ENCODE measurements around the gene SBNO2.

Gene SBNO2

DNA sequence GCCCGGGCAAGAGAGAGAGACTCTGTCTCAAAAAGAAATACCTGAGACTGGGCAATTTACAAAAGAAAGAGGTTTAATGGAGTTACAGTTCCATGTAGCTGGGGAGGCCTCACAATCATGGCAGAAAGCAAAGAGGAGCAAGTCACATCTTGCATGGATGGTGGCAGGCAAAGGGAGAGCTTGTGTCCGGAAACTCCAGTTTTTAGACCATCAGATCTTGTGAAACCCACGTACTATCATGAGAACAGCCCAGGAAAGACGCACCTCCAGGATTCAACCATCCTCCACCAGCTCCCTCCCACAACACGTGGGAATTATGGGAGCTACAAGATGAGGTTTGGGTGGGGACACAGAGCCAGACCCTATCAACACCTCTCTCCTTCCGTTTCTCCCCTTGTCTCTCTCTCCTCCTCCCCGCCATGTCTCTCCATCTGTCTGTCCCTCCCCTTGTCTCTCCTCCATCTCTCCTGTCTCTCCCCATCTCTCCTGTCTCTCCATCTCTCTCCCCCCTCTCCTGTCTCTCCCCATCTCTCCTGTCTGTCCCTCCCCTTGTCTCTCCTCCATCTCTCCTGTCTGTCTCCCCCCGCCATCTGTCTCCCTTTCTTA is 88.9 kb downstream of the SBNO2 start:
- no peak for DNase-seq

DNA sequence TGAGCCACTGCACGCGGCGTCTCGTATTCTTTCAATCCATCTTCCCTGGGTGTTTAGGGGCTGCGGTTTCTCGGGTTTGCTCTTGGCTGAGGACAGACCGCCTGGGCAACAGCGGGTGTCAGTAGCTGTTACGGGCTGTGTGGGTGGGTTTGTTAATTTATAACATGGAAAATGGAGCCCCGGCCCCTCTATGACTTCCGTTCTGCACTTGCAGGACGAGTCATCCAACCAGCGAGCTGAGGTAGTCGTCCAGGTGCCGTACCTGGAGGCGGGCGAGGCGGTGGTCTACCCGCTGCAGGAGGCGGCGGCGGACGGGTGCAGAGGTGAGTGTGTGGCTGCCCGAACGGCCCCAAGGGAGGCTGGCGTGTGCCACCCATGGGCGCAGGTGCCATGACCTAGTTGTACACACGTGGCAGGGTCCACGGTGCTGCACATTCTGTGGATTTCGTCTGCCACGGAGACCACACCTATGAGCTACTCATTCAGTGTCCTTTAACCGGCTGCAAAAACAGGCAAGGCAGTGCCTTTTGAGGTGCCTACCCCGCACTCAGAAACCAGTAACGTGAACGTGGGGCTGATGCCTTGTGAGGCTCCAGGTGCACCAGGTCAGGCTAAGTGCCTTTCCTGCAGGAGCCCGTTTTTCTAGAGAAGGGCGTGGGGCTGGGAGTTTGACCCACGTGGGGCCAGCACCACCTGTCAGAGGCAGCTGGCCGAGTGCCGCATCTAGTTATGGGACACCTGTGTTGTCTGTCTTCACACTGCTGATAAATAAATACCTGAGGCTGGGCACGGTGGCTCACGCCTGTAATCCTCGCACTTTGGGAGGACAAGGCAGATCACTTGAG is 89.8 kb downstream of the SBNO2 start:
- no peak for DNase-seq

DNA sequence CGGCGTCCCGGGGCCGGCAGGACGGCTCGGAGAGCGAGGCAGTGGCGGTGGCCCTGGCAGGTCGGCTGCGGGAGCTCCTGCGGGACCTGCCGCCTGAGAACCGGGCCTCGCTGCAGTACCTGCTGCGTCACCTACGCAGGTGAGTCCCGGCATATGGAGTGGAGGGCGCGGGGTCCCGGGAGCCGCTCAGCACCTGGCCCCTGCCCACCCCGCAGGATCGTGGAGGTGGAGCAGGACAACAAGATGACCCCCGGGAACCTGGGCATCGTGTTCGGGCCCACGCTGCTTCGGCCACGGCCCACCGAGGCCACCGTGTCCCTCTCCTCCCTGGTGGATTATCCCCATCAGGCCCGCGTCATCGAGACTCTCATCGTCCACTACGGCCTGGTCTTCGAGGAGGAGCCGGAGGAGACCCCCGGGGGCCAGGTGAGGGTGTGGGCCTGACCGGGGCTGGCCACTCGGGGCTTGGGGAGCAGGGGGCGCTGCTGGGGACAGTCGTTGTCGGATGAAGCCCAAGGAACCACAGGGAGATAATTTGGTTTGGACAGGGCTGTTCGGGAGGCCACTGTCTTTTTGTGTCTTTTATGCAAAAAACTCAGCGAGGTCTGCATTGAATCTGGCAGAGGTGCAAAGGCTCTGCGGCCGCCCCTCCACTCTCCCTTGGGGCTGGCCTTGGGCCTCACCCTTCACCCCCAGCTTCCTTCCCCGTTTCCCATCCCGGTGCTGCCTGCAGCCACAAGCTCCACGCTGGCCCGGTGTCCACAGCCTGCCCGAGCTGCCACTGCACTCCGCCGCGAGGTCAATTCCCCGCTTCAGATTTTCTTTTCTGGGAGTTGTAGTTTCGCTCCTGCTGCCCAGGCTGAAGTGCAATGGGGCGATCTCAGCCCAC is 90.9 kb downstream of the SBNO2 start:
- no peak for DNase-seq

DNA sequence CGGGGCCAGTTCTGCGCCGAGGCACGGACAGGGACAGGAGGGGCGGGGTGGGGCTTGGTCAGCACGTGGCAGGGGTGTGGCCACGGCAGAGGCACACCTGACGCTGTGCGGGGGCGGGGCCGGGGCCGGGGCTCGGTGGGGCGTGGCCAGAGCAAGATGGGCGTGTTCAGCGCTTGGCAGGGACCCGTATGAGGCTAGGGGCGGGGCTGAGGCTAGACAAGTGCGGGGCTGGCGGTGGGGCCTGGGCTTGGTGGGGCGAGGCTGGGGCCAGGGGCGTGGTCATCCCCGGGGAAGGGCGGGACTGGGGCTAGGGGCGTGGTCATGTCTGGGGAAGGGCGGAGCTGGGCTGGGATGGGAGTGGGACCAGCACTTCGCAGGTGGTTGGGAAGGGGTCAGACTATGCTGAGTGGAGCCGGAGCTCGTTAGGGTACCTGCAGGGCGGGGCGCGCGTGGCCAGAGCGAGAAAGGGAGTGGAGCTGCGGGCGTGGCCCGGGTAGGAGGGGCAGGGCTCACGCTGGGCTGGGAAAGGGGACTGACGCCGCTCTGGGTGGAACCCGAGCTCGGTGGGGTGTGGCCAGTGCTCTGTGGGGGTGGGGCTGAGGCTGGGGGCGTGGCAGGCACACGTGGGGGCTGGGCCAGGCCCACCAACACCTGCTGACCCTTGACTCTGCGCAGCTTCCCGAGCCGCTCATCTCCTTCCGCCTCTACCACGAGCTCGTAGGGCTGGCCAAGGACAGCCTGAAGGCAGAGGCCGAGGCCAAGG is 91.7 kb downstream of the SBNO2 start:
- peak; percentile 66 to 77 for DNase-seq

DNA sequence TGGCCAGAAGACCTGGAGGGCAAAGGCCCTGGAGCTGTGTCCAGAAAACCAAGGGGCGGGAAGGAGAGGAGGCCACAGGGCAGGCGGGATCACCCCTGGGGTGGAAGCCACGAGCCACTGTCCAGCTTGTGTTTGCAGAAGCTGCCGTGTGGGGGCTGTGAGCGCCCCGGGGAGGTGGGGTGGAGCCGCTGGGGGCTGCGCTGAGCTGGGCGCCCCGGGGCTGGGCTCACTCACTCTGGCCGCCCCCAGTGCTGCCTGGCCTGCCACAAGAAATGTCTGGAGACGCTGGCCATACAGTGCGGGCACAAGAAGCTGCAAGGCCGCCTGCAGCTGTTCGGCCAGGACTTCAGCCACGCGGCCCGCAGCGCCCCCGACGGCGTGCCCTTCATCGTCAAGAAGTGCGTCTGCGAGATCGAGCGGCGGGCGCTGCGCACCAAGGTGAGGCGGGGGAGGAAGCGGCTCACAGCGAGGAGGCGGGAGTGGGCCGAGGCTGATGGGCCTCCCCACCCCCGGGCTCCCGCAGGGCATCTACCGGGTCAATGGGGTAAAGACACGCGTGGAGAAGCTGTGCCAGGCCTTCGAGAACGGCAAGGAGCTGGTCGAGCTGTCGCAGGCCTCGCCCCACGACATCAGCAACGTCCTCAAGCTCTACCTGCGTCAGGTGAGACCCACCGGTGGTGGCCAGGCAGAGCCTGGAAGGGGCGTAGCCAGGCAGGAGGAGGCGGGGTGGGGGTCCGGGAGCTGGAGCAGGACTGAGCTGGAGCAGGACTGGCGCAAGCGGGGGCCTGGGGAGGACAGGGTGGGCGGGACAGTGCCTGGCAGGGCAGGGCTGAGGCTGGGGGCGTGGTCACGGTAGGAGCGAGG is 92.5 kb downstream of the SBNO2 start:
- no peak for DNase-seq

DNA sequence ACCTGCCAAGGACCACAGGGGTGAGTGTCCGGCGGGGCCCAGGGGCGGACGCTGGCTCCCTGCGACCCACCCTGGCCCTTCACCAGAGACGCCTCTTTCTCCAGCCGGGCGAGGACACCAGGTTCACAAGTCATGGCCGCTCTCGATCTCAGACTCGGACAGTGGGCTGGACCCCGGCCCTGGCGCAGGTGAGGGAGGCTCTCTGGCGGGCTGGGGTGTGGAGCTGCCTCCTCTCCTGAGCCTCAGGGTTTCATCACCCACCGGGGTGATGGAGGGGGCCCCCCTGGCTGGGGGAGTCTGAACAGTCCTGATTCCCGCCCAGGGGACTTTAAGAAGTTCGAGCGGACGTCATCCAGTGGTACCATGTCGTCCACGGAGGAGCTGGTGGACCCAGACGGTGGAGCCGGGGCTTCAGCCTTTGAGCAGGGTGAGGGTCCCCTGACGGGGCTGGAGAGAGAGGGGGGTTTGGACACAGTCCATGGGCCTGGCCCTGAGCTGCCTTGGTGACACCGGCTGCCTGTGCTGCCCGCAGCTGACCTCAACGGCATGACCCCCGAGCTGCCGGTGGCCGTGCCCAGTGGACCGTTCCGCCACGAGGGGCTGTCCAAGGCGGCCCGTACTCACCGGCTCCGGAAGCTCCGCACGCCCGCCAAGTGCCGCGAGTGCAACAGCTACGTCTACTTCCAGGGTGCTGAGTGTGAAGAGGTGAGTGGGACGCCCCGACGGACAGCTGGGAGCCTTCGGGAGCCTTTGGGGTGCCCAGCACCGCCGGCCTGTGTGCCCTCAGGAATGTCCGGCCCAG is 93.5 kb downstream of the SBNO2 start:
- DNase-seq: peak in 1 of 2 donors; percentile 5

DNA sequence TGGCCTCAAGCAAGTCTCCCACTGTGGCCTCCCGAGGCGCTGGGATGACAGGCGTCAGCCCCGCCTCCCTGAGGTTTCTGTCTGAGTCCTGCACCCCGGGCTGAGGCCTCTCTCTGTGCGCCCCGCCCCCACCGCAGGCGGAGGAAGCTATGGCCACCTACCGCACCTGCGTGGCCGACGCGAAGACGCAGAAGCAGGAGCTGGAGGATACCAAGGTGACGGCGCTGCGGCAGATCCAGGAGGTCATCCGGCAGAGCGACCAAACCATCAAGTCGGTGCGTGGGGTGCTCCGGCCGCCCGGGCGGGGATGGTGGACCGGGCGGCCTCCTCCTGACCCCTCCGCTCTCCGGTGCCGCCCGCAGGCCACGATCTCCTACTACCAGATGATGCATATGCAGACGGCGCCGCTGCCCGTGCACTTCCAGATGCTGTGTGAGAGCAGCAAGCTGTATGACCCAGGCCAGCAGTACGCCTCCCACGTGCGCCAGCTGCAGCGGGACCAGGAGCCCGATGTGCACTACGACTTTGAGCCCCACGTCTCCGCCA is 94.4 kb downstream of the SBNO2 start:
- peak in 1 of 2 donors; percentile 46 for DNase-seq

DNA sequence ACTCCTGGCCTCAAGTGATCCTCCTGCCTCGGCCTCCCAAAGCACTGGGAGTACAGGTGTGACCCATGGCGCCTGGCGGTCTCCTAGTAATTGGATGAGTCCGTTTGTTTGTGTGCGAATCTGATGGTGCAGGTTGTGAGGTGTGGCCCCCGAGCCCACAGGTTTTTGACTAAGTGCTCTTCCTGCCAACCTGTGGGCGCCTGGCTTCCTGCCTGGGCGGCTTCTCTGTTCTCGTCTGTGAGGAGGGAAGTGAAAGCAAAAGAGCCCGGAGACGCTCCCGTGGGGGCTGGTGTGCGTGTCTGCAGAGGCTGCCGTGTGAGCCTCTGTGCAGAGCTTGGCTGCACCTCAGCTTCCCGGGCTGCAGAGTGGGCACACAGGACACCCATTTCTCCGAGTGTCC is 97.1 kb downstream of the SBNO2 start:
- DNase-seq: peak; percentile 89 to 95

DNA sequence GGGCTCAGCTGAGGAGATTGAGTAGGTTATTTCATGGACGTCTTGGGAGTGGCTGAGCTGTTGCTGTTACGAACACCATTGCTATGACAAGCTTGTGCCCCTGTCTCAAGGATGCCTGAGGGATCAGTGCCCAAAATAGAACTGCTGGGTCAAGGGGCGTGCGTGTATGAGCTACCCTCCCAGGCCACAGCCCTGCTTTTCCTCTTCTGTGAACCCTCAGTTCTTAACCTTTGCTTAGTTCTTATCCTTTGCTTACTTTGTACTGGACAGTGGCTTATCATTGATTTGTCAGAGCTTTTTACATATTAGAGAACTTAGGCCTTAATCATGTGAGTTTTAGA is 98.1 kb downstream of the SBNO2 start:
- DNase-seq: no peak

DNA sequence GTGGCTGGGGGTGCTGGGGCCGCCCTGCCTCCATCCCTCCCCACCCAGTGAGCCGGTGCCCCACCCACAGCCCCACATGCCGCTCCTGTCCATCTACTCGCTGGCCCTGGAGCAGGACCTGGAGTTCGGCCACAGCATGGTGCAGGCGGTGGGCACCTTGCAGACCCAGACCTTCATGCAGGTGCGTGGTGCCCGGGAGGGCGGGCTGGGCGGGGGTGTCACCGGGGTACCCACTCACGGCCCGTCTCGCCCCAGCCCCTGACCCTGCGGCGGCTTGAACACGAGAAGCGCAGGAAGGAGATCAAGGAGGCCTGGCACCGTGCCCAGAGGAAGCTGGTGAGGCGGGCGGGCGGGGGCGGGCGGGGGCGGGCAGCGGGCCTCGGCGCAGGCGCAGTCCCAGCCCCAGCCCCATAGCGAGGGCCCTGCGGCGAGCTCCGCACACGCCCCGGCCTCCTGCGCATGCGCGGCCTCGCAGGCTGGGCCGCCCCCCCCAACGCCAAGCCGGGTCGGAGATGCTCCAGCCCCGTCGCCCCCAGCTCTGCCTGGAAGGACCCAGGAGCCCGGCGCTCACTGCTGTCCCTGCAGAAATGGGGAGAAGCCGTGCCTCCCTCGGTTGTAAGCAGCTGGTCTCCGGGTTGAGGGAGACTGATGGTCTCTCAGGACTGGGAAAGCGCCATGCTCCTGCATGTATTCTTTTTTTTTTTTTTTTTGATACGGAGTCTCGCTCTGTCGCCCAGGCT is 99.4 kb downstream of the SBNO2 start:
- DNase-seq: peak; percentile 94 to 99

DNA sequence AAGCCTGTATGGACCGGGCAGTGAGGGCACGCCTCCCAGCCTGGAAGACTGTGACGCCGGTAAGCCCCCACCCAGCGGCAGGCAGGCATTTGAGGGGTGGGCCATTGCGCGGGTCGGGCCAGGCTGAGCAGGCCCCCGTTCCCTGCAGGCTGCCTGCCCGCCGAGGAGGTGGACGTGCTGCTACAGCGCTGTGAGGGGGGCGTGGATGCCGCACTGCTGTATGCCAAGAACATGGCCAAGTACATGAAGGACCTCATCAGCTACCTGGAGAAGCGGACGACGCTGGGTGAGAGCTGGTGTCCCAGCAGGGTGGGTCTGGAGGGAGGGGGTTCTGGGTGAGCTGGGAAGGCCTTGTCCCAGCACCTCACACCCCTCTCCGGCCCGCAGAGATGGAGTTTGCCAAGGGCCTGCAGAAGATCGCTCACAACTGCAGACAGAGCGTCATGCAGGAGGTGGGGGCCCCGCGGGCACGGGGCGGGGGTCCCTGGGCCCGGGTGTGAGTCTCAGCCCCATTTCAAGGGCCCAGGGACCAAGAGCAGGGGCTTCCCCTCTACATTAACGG is 100.0 kb downstream of the SBNO2 start:
- no peak for DNase-seq

DNA sequence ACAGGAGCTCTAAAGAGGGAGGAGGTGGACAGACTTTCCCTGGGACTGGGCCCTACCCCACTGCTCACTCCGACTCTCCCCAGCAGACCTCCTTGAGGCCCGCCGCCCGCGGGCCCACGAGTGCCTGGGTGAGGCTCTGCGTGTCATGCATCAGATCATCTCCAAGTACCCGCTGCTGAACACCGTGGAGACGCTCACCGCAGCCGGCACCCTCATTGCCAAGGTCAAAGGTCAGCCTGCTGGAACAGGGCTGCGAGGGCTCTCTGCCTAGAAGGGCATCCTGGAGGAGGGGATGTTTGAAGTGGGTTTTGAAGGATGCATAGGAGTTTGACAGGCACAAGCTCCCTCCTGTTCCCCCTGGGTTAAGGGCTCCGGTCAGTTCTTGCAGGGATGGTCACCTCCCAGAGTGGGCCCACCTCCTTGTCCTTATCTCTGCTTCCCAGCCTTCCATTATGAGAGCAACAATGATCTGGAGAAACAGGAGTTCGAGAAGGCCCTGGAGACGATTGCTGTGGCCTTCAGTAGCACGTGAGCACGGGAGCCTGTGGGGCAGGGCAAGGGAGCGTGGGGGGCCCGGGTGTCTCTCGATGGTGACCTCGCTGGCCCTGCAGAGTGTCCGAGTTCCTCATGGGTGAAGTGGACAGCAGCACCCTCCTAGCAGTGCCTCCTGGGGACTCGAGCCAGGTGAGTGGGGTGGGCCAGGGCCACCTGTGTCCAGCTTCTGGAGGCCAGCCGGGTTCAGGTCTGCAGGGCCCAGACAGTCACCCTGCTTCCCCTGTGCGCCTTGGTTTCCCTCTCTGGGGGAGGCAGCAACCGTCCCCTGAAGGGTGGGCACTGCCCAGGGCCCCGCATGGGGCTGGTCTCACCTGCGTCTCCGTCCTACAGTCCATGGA is 100.8 kb downstream of the SBNO2 start:
- no peak for DNase-seq

DNA sequence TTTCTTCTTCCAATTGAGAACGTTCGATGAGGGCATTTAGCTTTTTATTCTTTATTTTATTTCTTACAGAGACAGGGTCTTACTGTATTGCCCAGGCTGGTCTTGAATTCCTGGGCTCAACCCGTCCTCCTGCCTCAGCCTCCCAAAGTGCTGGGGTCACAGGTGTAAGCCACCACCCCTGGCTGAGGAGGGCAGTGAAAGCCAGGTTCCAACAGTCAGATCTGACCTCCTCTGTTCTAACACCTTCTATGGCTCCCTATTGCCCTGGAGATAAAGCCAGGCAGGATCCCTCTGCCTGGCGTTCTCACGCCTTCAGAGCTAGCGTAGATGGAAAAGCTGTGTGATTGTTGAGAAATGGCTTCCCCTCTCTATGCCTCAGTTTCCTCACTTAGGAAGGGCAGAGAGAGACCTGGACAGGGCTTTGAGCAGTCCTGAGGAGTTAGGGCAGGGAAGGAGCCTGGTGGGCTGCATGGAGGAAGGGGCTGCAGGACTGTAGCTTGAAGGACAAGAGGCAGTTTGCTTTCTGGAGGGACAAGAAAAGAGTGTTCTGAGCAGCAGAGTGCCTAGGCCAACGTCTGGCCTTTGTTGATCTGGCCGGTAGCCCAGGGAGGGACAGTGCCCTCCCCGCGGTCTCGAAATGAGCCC is 101.6 kb downstream of the SBNO2 start:
- DNase-seq: no peak

DNA sequence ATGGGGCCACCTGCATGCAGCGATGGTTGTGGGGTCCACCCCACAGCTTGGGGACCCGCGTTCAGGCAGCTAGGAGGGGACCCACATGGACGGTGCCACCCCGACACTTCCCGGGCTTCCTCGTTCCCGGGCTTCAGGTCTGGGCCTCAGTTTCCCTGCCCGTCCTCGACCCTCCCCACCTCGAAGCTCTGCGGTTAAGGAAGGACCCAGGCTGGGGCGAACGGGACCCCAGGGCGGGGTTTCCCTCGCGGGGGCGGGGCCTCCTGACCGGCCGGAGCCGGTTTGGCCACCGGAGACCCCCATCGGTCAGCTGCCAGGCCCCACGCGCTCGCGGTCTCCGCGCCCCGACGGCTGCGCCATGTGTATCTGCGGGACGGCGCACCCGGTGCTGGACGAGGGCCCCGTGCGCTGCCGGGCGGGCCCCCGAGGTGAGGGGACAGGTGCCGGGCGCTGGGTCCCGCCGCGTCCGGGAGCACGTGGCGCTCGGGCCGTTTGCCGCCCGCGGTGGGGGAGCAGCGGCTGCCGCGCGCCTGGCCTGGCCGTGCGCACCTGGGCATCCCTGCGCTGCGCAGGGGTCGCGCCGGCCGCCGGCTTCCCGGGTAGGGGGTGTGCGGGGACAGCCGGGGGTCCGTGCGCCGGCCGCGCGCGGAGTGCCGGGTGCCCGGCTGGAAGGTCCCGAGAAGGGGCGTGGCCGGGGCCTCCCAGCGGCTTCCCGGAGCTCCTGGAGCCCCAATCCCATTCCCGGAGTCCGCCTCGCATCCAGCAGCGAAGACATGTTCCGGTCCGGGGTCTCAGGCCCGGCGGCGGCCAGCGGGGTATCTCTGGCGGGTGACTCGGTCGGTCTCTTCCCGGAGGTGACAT is 102.9 kb downstream of the SBNO2 start:
- DNase-seq: no peak

DNA sequence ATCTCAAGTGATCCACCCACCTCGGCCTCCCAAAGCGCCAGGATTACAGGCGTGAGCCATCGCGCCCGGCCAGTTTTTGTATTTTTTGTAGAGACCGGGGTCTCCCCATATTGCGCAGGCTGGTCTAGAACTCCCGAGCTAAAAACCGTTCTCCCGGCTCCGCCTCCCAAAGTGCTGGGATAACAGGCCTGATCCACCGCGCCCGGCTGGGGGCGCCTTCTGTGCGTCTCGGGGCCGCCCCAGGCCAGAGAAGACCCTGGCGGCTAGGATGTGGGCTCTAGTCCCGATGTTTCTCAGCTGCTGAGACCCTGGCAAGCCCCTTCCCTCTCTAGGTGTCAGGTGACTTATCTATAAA is 103.5 kb downstream of the SBNO2 start:
- no peak for DNase-seq

DNA sequence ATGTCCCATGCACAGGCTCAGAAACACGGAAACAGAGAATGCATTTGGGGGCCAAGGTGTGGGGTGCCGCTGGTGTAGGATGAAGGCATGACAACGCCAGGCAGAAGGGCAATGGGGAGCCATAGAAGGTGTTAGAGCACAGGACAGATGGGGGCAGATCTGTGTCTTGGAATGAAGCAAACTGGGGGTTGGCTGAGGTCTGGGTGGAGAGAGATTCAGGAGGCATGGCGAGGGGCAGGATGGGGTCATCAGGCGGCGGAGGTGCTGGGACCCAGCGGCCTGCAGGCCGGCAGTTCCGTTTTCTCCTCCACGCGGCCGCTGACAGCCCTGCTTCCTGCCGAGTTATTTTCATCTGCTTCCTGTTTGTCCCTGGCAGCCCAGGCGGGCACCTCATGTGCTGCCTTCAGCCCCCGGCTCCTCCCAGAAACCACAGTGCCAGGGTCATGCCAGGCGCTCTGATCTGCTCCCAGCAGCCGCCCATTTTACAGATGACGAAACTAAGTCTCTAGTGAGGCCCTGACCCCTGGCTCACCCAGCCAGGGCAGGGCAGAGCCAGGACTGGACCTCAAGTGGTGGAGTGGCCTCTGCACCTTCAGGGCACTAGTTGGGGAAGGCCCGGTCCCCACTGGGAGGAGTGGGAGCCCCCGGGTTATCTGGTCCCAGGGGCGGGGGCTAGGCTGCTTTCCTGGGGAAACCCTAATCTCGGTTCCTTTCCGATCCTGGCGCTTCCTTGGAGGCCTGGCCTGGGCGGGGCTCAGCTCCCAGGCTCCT is 104.9 kb downstream of the SBNO2 start:
- DNase-seq: peak; percentile 51 to 67
